Uterus (tissue), 2 donors: ENCODE data around the gene FMN1.

ENCODE experiments used
- CTCF ChIP-seq, 4 experiments: fragments of 200-600 bp in 2 of 4; fragments of 450-650 bp in 2 of 4; sonication (generic) in 2 of 4; IDR thresholded peaks; one replicate each; pipeline ENCODE4 v1.5.1; 2016 to 2019; ENCODE audit warnings: antibody characterized with exemption in 4 of 4, mild to moderate bottlenecking in 2 of 4, moderate library complexity in 1 of 4
- POLR2A ChIP-seq, 2 donors: fragments of 450-650 bp; IDR thresholded peaks; one replicate each; pipeline ENCODE4 v1.6.1; 2016; ENCODE audit warnings: antibody characterized with exemption in 2 of 2, mild to moderate bottlenecking in 1 of 2, moderate library complexity in 1 of 2

- TF ChIP-seq CTCF (IDR thresholded peaks at IDR 0.05) = no peak
- no peak for TF ChIP-seq POLR2A (IDR thresholded peaks at IDR 0.05)
Observed at GRCh38 chr15:33226559-33227181, 32.2 kb upstream of the FMN1 start.
